ENCODE measurements around the gene RPL13A. TPM values are rescaled to one million over a fixed set of nuclear protein-coding genes. Genes with fewer than 3 reads are reported as not detected.

Gene RPL13A
- total RNA-seq, 4 donors from 2014 or later, result 3,111 to 3,948 (median 3,333) TPM

GRCh38 chr19:49481020-49481683 lies 6.3 kb upstream of the RPL13A start:
- TF ChIP-seq POLR2A (IDR thresholded peaks at IDR 0.05) (no peak), EP300 (IDR thresholded peaks at IDR 0.05) (no peak), CTCF (IDR thresholded peaks at IDR 0.05) (no peak)
- WGBS, 2 donors, result 83 to 85% methylated on average over 7 of the region's 7 CpGs
- Histone ChIP-seq H3K9me3 (no peaks in the 10 kb centered on the region), H3K4me1 (peaks cover 0 to 7% (median 0%) of the 10 kb centered on the region in 4 donors), H3K4me3 (no peak overlapping the region), H3K27ac (no peak overlapping the region), H3K27me3 (no peaks in the 10 kb centered on the region), H3K36me3 (peaks cover 0 to 53% (median 4%) of the 10 kb centered on the region in 3 donors)
- no peak for DNase-seq (ENCODE audit: low spot score in 2 of 2)

- no peak for TF ChIP-seq CTCF (IDR thresholded peaks at IDR 0.05)
- no peak for TF ChIP-seq EP300 (IDR thresholded peaks at IDR 0.05)
- no peak for TF ChIP-seq POLR2A (IDR thresholded peaks at IDR 0.05)
- Histone ChIP-seq H3K36me3 (peaks cover 7 to 53% (median 15%) of the 10 kb centered on the region in 3 donors), H3K27me3 (no peaks in the 10 kb centered on the region), H3K4me1 (peaks cover 0 to 34% (median 20%) of the 10 kb centered on the region in 4 donors), H3K27ac (peak overlapping the region in 1 of 4 donors; percentile 79), H3K4me3 (no peak overlapping the region), H3K9me3 (no peaks in the 10 kb centered on the region)
- no peak for DNase-seq (ENCODE audit: low spot score in 2 of 2)
- 91 to 94% methylated on average over 7 of the region's 7 CpGs for WGBS, 2 donors
Observed at GRCh38 chr19:49486232-49486631, 1.2 kb upstream of the RPL13A start.

- TF ChIP-seq EP300 (IDR thresholded peaks at IDR 0.05), result no peak
- no peak for TF ChIP-seq CTCF (IDR thresholded peaks at IDR 0.05)
- TF ChIP-seq POLR2A (IDR thresholded peaks at IDR 0.05), result no peak
- Histone ChIP-seq H3K36me3 (peaks cover 7 to 55% (median 20%) of the 10 kb centered on the region in 3 donors), H3K27me3 (no peaks in the 10 kb centered on the region), H3K9me3 (no peaks in the 10 kb centered on the region), H3K27ac (peak overlapping the region; percentile 79 to 91 (median 80)), H3K4me3 (peak overlapping the region in 2 of 4 donors; percentile 33 to 97), H3K4me1 (peaks cover 0 to 34% (median 20%) of the 10 kb centered on the region in 4 donors)
- 66 to 67% methylated on average over 22 of the region's 23 CpGs for WGBS, 2 donors
- no peak for DNase-seq (ENCODE audit: low spot score in 2 of 2)
Observed at GRCh38 chr19:49486710-49487276, 615 bp upstream of the RPL13A start.

GRCh38 chr19:49488046-49488862 lies 846 bp downstream of the RPL13A start:
- TF ChIP-seq CTCF (IDR thresholded peaks at IDR 0.05) (no peak), EP300 (IDR thresholded peaks at IDR 0.05) (no peak), POLR2A (IDR thresholded peaks at IDR 0.05) (no peak)
- Histone ChIP-seq H3K36me3 (peaks cover 7 to 56% (median 27%) of the 10 kb centered on the region in 3 donors), H3K27ac (peak overlapping the region; percentile 82 to 93 (median 89)), H3K27me3 (no peaks in the 10 kb centered on the region), H3K4me1 (peaks cover 0 to 34% (median 20%) of the 10 kb centered on the region in 4 donors), H3K4me3 (peak overlapping the region; percentile 79 to 98 (median 96)), H3K9me3 (no peaks in the 10 kb centered on the region)
- DNase-seq (ENCODE audit: low spot score in 2 of 2), result no peak
- WGBS, 2 donors, result 1 to 2% methylated on average over 26 of the region's 26 CpGs

Data from tibial nerve (tissue), 4 donors.